HCT116 (cell line): ENCODE data around the gene FRMD7. TPM values are rescaled to one million over a fixed set of nuclear protein-coding genes. Genes with fewer than 3 reads are reported as not detected.

Source experiments
- ATAC-seq: fragments of 200-7000 bp; cut with Tn5 transposase; 2 replicates; pipeline ENCODE4 v1.9.1; 2020; ENCODE audit warnings: mild to moderate bottlenecking, moderate library complexity
- BruUV-seq: library from RNA; stranded (reverse); fragments of 400-500 nt; replicated peaks from 2 replicates; lab custom pipeline; 2021; lab: Mats Ljungman, UMichigan
- CTCF ChIA-PET: fragments of 300-600 bp; sonication (Branson Sonifier 250); formaldehyde crosslinking; loops from one replicate; lab custom pipeline; 2021; ENCODE audit warnings: antibody characterized with exemption; lab: Charles Lee
- POLR2A ChIA-PET: fragments of 300-600, 350-600 bp; sonication (Branson Sonifier 250); formaldehyde crosslinking; loops from one replicate; lab custom pipeline; 2021; ENCODE audit warnings: antibody characterized with exemption; lab: Charles Lee
- RAD21 ChIA-PET, 2 experiments: fragments of 300-600 bp; sonication (Branson Sonifier 250); formaldehyde crosslinking; loops; one replicate each; lab custom pipeline; 2023; ENCODE audit warnings: low total read pairs in 2 of 2; ENCODE audit not compliant: uncharacterized antibody in 2 of 2, unreplicated experiment in 2 of 2, low non-redundant PET in 1 of 2; lab: Charles Lee
- DNase-seq: peaks from one replicate; pipeline ENCODE4 v3.0.0-alpha.2; 2010; ENCODE audit warnings: low read depth, low spot score
- H2AFZ ChIP-seq: fragments of 200-600 bp; shearing (Covaris generic), sonication (generic); 2 replicates; pipeline ENCODE4 v1.6.1; 2017; ENCODE audit warnings: low read depth, mixed run types, mixed read lengths, antibody characterized with exemption, low read length; ENCODE audit not compliant: poor library complexity, severe bottlenecking
- H3K27ac ChIP-seq: 2 replicates; pipeline ENCODE4 v1.5.1; 2012; ENCODE audit warnings: low read depth, low read length
- H3K27me3 ChIP-seq: fragments of 200-600 bp; sonication (generic); 2 replicates; pipeline ENCODE4 v1.6.1; 2016; ENCODE audit warnings: mixed run types, low read length, mixed read lengths; ENCODE audit not compliant: insufficient read depth
- H3K36me3 ChIP-seq, 2 experiments: fragments of 200-500 bp in 1 of 2; fragments of 200-600 bp in 1 of 2; sonication (Bioruptor generic) in 1 of 2; sonication (generic) in 1 of 2; 2 replicates each; pipeline versions ENCODE4 v1.5.1 to v1.6.1; 2014 to 2016; ENCODE audit warnings: low read length in 2 of 2, inconsistent platforms in 1 of 2, mixed read lengths in 1 of 2, mixed run types in 1 of 2; ENCODE audit not compliant: insufficient read depth in 2 of 2, control insufficient read depth in 1 of 2
- H3K4me1 ChIP-seq, 2 experiments: fragments of 200-600 bp in 1 of 2; sonication (generic) in 1 of 2; 2 replicates each; pipeline versions ENCODE4 v1.5.1 to v1.6.1; 2012 to 2017; ENCODE audit warnings: low read length in 2 of 2, inconsistent platforms in 1 of 2, mild to moderate bottlenecking in 1 of 2, mixed read lengths in 1 of 2, mixed run types in 1 of 2, moderate library complexity in 1 of 2; ENCODE audit not compliant: insufficient read depth in 2 of 2, control insufficient read depth in 1 of 2
- H3K4me2 ChIP-seq: fragments of 200-600 bp; sonication (generic); 2 replicates; pipeline ENCODE4 v1.6.1; 2017; ENCODE audit warnings: mixed run types, low read length, mixed read lengths
- H3K4me3 ChIP-seq, 2 experiments: fragments of 200-600 bp in 1 of 2; sonication (generic) in 1 of 2; replicated peaks in 1 of 2; 2 replicates each; pipeline ENCODE4 v1.5.1; 2011 to 2016; ENCODE audit warnings: low read length in 2 of 2, control low read depth in 1 of 2, low read depth in 1 of 2, mild to moderate bottlenecking in 1 of 2, mixed read lengths in 1 of 2, mixed run types in 1 of 2
- H3K79me2 ChIP-seq: fragments of 200-600 bp; sonication (generic); 2 replicates; pipeline ENCODE4 v1.6.1; 2017; ENCODE audit warnings: mild to moderate bottlenecking, mixed run types, low read length, moderate library complexity, mixed read lengths; ENCODE audit not compliant: insufficient read depth
- H3K9ac ChIP-seq: fragments of 200-600 bp; sonication (generic); 2 replicates; pipeline ENCODE4 v1.6.1; 2016; ENCODE audit warnings: low read length, mixed read lengths
- H3K9me2 ChIP-seq: fragments of 200-600 bp; sonication (generic), shearing (Covaris generic); 2 replicates; pipeline ENCODE4 v1.6.1; 2017; ENCODE audit warnings: mixed run types, mild to moderate bottlenecking, moderate library complexity; ENCODE audit not compliant: insufficient read depth
- H3K9me3 ChIP-seq, 2 experiments: fragments of 200-500 bp in 1 of 2; fragments of 200-600 bp in 1 of 2; sonication (Bioruptor generic) in 1 of 2; sonication (generic) in 1 of 2; 2 replicates each; pipeline ENCODE4 v1.6.1; 2014 to 2017; ENCODE audit warnings: low read length in 2 of 2, mixed read lengths in 2 of 2, inconsistent platforms in 1 of 2, low read depth in 1 of 2, mild to moderate bottlenecking in 1 of 2, mixed run types in 1 of 2, moderate library complexity in 1 of 2; ENCODE audit not compliant: control insufficient read depth in 1 of 2, insufficient read depth in 1 of 2
- H4K20me1 ChIP-seq: fragments of 200-600 bp; sonication (generic), shearing (Covaris generic); 2 replicates; pipeline ENCODE4 v1.6.1; 2017; ENCODE audit warnings: mixed run types, mild to moderate bottlenecking, moderate library complexity; ENCODE audit not compliant: insufficient read depth
- CBX3 ChIP-seq: IDR thresholded peaks from 2 replicates; pipeline ENCODE4 v1.6.1; 2012; ENCODE audit warnings: low read depth
- EGR1 ChIP-seq: IDR thresholded peaks from 2 replicates; pipeline ENCODE4 v1.6.1; 2012; ENCODE audit warnings: low read depth
- ELF1 ChIP-seq: IDR thresholded peaks from 2 replicates; pipeline ENCODE4 v1.6.1; 2012; ENCODE audit warnings: low read depth, borderline replicate concordance
- EZH2 ChIP-seq: fragments of 200-600 bp; sonication (generic); IDR thresholded peaks from 2 replicates; pipeline ENCODE4 v1.6.1; 2017; ENCODE audit warnings: antibody characterized with exemption, mixed run types
- FOSL1 ChIP-seq: IDR thresholded peaks from 2 replicates; pipeline ENCODE4 v1.6.1; 2012; ENCODE audit warnings: low read depth
- JUND ChIP-seq: IDR thresholded peaks from 2 replicates; pipeline ENCODE4 v1.6.1; 2012
- POLR2A ChIP-seq: IDR thresholded peaks from 2 replicates; pipeline ENCODE4 v1.7.0; 2011; ENCODE audit warnings: borderline replicate concordance; ENCODE audit not compliant: insufficient read depth, insufficient read length; ENCODE audit errors: extremely low read depth
- POLR2AphosphoS5 ChIP-seq: IDR thresholded peaks from 2 replicates; pipeline ENCODE4 v1.6.1; 2011; ENCODE audit warnings: mild to moderate bottlenecking, low read depth, low read length, moderate library complexity
- RAD21 ChIP-seq: IDR thresholded peaks from 2 replicates; pipeline ENCODE4 v1.6.1; 2012; ENCODE audit warnings: low read depth, mild to moderate bottlenecking
- SIN3A ChIP-seq: IDR thresholded peaks from 2 replicates; pipeline ENCODE4 v1.6.1; 2012; ENCODE audit warnings: low read depth
- SP1 ChIP-seq: IDR thresholded peaks from 2 replicates; pipeline ENCODE4 v1.6.1; 2012; ENCODE audit warnings: low read depth
- SRF ChIP-seq: IDR thresholded peaks from 2 replicates; pipeline ENCODE4 v1.6.1; 2012; ENCODE audit warnings: low read depth
- TCF7L2 ChIP-seq: IDR thresholded peaks from 2 replicates; pipeline ENCODE4 v1.7.0; 2011; ENCODE audit warnings: borderline replicate concordance, inconsistent platforms; ENCODE audit not compliant: insufficient read depth, insufficient read length; ENCODE audit errors: extremely low read depth
- ZNF274 ChIP-seq: fragments of 200-500 bp; sonication (Bioruptor generic); IDR thresholded peaks from 2 replicates; pipeline ENCODE4 v1.6.1; 2014; ENCODE audit warnings: mild to moderate bottlenecking, low read depth, low read length, inconsistent platforms
- intact Hi-C: fragments of 100-400 bp; cut with micrococcal nuclease; formaldehyde crosslinking; loops from 2 replicates; pipeline ENCODE4 v1.10.0; 2022
- total RNA-seq: library from RNA; stranded (reverse); gene quantifications from one replicate; pipeline ENCODE4 v1.2.1, GENCODE V29; 2021; ENCODE audit not compliant: unreplicated experiment
- TF ChIP-seq, protein P1 (sequence below): IDR thresholded peaks from 2 replicates; pipeline ENCODE4 v1.6.1; 2012
- TF ChIP-seq, protein P2 (sequence below): IDR thresholded peaks from 2 replicates; pipeline ENCODE4 v1.6.1; 2012
- TF ChIP-seq, protein P3 (sequence below): IDR thresholded peaks from 2 replicates; pipeline ENCODE4 v1.6.1; 2012; ENCODE audit warnings: low read depth
- TF ChIP-seq, protein P4 (sequence below), 3 experiments: fragments of 200-600 bp in 1 of 3; sonication (generic) in 1 of 3; IDR thresholded peaks in 2 of 3; conservative IDR thresholded peaks in 1 of 3; 2 replicates each; pipeline ENCODE4 v1.5.1; 2012 to 2017; ENCODE audit warnings: low read depth in 2 of 3, low read length in 2 of 3, antibody characterized with exemption in 1 of 3, borderline replicate concordance in 1 of 3, control low read depth in 1 of 3, mild to moderate bottlenecking in 1 of 3, mixed read lengths in 1 of 3, mixed run types in 1 of 3, moderate library complexity in 1 of 3; ENCODE audit not compliant: insufficient read depth in 1 of 3
- TF ChIP-seq, protein P5 (sequence below): IDR thresholded peaks from 2 replicates; pipeline ENCODE4 v1.6.1; 2011; ENCODE audit warnings: mild to moderate bottlenecking, low read length, moderate library complexity; ENCODE audit not compliant: insufficient replicate concordance; ENCODE audit errors: extremely low read depth

The FRMD7 gene
- total RNA-seq, 1 experiment from 2014 or later: not detected

DNA sequence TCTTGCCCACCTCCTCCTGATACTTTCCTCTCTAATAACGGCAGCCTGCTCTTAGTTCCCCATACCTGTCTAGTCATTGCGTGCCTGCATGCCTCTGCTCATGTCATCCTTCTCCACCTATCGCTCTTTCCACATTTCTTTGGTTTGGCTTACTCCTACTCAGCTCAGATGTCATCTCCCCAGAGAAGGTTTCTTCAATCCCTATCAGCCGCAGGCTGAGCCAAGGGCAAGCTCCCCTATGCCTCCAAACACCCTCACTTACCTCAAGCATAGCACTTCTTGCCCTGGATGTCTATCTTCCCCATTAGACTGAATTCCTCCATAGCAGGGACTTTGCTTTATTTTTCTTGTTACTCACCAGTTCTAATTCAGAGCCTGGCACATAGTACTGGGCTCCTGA, 26.6 kb downstream of the FRMD7 start:
- no peaks in the 10 kb centered on the region for H3K36me3 ChIP-seq
- H3K79me2 ChIP-seq: no peaks in the 10 kb centered on the region
- H3K9ac ChIP-seq: no peak overlapping the region
- no peaks in the 10 kb centered on the region for H3K27me3 ChIP-seq
- BruUV-seq: no TSS peak
- H3K4me1 ChIP-seq: no peaks in the 10 kb centered on the region
- H3K4me2 ChIP-seq: no peak overlapping the region
- RAD21 ChIA-PET: no interaction called here
- no peak for DNase-seq
- H2AFZ ChIP-seq: no peak overlapping the region
- intact Hi-C loops: no loop called here
- POLR2A ChIA-PET: no interaction called here
- no peaks in the 10 kb centered on the region for H3K9me2 ChIP-seq
- H4K20me1 ChIP-seq: no peaks in the 10 kb centered on the region
- CTCF ChIA-PET: no interaction called here
- H3K9me3 ChIP-seq: no peaks in the 10 kb centered on the region
- TF ChIP-seq RAD21: no peak
- TF ChIP-seq SIN3A: no peak
- no peak for TF ChIP-seq ZNF274
- TF ChIP-seq, protein P1, sequence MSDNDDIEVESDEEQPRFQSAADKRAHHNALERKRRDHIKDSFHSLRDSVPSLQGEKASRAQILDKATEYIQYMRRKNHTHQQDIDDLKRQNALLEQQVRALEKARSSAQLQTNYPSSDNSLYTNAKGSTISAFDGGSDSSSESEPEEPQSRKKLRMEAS: no peak
- TF ChIP-seq TCF7L2: no peak
- no peak for TF ChIP-seq CBX3
- no peak for TF ChIP-seq EZH2
- TF ChIP-seq SP1: no peak
- no peak for TF ChIP-seq EGR1
- TF ChIP-seq, protein P2, sequence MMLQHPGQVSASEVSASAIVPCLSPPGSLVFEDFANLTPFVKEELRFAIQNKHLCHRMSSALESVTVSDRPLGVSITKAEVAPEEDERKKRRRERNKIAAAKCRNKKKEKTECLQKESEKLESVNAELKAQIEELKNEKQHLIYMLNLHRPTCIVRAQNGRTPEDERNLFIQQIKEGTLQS: no peak
- TF ChIP-seq FOSL1: no peak
- TF ChIP-seq JUND: no peak
- TF ChIP-seq, protein P3, sequence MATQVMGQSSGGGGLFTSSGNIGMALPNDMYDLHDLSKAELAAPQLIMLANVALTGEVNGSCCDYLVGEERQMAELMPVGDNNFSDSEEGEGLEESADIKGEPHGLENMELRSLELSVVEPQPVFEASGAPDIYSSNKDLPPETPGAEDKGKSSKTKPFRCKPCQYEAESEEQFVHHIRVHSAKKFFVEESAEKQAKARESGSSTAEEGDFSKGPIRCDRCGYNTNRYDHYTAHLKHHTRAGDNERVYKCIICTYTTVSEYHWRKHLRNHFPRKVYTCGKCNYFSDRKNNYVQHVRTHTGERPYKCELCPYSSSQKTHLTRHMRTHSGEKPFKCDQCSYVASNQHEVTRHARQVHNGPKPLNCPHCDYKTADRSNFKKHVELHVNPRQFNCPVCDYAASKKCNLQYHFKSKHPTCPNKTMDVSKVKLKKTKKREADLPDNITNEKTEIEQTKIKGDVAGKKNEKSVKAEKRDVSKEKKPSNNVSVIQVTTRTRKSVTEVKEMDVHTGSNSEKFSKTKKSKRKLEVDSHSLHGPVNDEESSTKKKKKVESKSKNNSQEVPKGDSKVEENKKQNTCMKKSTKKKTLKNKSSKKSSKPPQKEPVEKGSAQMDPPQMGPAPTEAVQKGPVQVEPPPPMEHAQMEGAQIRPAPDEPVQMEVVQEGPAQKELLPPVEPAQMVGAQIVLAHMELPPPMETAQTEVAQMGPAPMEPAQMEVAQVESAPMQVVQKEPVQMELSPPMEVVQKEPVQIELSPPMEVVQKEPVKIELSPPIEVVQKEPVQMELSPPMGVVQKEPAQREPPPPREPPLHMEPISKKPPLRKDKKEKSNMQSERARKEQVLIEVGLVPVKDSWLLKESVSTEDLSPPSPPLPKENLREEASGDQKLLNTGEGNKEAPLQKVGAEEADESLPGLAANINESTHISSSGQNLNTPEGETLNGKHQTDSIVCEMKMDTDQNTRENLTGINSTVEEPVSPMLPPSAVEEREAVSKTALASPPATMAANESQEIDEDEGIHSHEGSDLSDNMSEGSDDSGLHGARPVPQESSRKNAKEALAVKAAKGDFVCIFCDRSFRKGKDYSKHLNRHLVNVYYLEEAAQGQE: no peak
- TF ChIP-seq, protein P4, sequence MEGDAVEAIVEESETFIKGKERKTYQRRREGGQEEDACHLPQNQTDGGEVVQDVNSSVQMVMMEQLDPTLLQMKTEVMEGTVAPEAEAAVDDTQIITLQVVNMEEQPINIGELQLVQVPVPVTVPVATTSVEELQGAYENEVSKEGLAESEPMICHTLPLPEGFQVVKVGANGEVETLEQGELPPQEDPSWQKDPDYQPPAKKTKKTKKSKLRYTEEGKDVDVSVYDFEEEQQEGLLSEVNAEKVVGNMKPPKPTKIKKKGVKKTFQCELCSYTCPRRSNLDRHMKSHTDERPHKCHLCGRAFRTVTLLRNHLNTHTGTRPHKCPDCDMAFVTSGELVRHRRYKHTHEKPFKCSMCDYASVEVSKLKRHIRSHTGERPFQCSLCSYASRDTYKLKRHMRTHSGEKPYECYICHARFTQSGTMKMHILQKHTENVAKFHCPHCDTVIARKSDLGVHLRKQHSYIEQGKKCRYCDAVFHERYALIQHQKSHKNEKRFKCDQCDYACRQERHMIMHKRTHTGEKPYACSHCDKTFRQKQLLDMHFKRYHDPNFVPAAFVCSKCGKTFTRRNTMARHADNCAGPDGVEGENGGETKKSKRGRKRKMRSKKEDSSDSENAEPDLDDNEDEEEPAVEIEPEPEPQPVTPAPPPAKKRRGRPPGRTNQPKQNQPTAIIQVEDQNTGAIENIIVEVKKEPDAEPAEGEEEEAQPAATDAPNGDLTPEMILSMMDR (IDR thresholded peaks at IDR 0.05 in 2 of 3, conservative IDR thresholded peaks at IDR 0.05 in 1 of 3; ENCODE audit: borderline replicate concordance in 1 of 3, insufficient read depth in 1 of 3, low read depth in 2 of 3, low read length in 2 of 3): no peak
- no peak for TF ChIP-seq POLR2A
- TF ChIP-seq, protein P5, sequence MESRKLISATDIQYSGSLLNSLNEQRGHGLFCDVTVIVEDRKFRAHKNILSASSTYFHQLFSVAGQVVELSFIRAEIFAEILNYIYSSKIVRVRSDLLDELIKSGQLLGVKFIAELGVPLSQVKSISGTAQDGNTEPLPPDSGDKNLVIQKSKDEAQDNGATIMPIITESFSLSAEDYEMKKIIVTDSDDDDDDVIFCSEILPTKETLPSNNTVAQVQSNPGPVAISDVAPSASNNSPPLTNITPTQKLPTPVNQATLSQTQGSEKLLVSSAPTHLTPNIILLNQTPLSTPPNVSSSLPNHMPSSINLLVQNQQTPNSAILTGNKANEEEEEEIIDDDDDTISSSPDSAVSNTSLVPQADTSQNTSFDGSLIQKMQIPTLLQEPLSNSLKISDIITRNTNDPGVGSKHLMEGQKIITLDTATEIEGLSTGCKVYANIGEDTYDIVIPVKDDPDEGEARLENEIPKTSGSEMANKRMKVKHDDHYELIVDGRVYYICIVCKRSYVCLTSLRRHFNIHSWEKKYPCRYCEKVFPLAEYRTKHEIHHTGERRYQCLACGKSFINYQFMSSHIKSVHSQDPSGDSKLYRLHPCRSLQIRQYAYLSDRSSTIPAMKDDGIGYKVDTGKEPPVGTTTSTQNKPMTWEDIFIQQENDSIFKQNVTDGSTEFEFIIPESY: no peak
- TF ChIP-seq POLR2AphosphoS5: no peak
- TF ChIP-seq ELF1: no peak
- TF ChIP-seq SRF: no peak
- H3K27ac ChIP-seq: no peak overlapping the region
- no peak for ATAC-seq
- no peak overlapping the region for H3K4me3 ChIP-seq
